Activated naive CD4-positive, alpha-beta T cell treated with anti-CD3 and anti-CD28 coated beads, Interleukin-2, amount 50 U/mL, for 72 hours (primary cell): ENCODE data around the gene SMARCA2. TPM values are rescaled to one million over a fixed set of nuclear protein-coding genes. Genes with fewer than 3 reads are reported as not detected.

ENCODE experiments used
- ATAC-seq, 2 donors: fragments of 150-1000 bp; cut with Tn5 transposase; 2 replicates each; pipeline ENCODE4 v1.10.0; 2021; ENCODE audit warnings: mild to moderate bottlenecking in 2 of 2, moderate library complexity in 2 of 2
- DNase-seq, 2 donors: peaks; one replicate each; pipeline ENCODE4 v3.0.0; 2021 to 2022; ENCODE audit warnings: low spot score in 2 of 2
- H3K27ac Mint-ChIP-seq, 2 donors: one replicate each; pipeline ENCODE4 v1.8.0; 2022; ENCODE audit warnings: mild to moderate bottlenecking in 2 of 2, mixed read lengths in 2 of 2
- H3K36me3 Mint-ChIP-seq, 2 donors: one replicate each; pipeline ENCODE4 v1.8.0; 2022; ENCODE audit warnings: mixed read lengths in 2 of 2
- H3K9me3 Mint-ChIP-seq, 2 donors: one replicate each; pipeline ENCODE4 v1.8.0; 2022; ENCODE audit warnings: mixed read lengths in 2 of 2
- total RNA-seq, 2 donors: library from RNA; stranded (reverse); gene quantifications; one replicate each; pipeline ENCODE4 v1.2.3, GENCODE V29; 2022

Gene SMARCA2
- total RNA-seq, 2 donors from 2014 or later: 103 to 137 TPM

GRCh38 chr9:2096376-2096970 is 81.3 kb downstream of the SMARCA2 start:
- Mint-ChIP-seq H3K27ac (peak overlapping the region in 1 of 2 donors; percentile 51), H3K36me3 (peaks cover 11 to 38% of the 10 kb centered on the region in 2 donors), H3K9me3 (peaks cover 0 to 5% of the 10 kb centered on the region in 2 donors)
- no peak for ATAC-seq
- no peak for DNase-seq

DNA sequence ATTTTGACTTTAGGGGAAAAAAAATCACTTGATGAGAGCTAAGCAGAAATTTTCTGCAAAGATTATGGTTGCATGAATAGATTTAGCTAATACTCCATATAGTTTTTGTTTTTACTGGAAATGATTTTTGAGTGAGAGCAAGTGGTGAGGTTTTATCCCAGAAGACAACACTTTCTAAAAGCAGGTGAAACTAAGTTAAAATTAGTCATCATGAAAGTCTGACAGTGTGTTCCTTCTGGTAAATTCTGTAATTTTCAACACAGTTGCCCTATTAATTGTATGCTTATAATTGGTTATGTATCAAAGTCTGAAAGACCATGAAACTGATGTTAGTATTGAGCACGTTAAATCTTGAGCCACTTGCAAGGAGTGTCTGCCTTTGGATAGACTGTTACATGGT is 91.5 kb downstream of the SMARCA2 start:
- Mint-ChIP-seq H3K27ac (peak overlapping the region in 1 of 2 donors; percentile 72), H3K9me3 (no peaks in the 10 kb centered on the region), H3K36me3 (peaks cover 8 to 37% of the 10 kb centered on the region in 2 donors)
- peak in 1 of 2 donors; percentile 66 for ATAC-seq
- DNase-seq: no peak

DNA sequence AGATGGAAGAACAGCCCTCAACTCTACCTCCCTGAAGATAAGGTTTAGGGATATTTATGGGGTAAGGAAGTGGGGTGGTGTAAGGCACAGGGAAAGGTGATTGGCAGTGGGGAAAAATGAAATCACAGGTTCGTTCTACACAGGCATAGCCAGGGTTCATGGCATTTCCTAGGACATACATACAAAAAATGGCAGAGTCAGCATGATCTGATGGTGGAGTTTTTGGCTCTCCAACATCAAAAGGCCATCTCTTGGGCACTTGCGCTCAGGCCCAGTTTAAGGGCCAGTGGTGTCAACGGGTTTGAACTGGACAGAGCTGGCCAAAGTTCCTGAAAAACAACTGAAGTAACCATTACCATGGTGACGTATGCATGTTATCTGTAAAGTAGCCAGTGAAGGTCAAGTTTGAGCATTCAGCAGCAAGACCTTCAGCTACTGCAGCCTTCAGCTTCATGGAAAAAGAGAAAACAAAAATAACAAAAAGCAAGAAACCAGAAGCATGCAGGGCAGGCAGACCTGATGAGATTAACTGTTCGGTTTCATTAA is 92.8 kb downstream of the SMARCA2 start:
- DNase-seq (no peak), ATAC-seq (no peak)
- peak overlapping the region in 1 of 2 donors; percentile 0 for H3K27ac Mint-ChIP-seq
- H3K36me3 Mint-ChIP-seq: peaks cover 8 to 46% of the 10 kb centered on the region in 2 donors
- no peaks in the 10 kb centered on the region for H3K9me3 Mint-ChIP-seq

DNA sequence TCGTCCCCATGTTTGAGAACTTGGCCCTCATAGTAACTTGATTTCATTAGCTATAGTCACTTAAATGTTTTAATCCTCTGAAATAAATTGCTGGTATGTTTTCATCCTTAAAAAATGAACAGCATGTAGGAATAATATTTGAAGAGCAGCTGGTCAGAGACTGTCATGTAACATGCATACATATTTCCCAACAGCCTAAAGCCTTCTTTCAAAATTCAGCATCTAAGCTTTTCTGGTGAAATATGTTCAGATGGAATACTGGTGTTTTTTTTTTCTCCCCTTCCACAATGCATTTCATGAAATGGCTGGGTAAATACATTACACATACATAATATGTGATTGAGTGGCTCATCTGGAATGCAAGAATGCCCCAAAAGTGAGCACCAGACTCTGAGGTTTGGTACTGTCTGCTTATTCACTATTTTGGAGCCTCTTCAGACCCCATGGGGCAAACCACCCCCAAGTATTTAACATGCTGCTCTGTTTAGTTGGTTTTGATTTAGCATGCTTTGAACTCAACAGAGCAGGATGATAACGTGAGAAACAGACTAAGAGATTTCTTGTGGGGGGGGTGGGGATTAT is 94.0 kb downstream of the SMARCA2 start:
- Mint-ChIP-seq H3K27ac (peak overlapping the region in 1 of 2 donors; percentile 55), H3K36me3 (peaks cover 13 to 46% of the 10 kb centered on the region in 2 donors), H3K9me3 (no peaks in the 10 kb centered on the region)
- ATAC-seq (no peak), DNase-seq (no peak)

DNA sequence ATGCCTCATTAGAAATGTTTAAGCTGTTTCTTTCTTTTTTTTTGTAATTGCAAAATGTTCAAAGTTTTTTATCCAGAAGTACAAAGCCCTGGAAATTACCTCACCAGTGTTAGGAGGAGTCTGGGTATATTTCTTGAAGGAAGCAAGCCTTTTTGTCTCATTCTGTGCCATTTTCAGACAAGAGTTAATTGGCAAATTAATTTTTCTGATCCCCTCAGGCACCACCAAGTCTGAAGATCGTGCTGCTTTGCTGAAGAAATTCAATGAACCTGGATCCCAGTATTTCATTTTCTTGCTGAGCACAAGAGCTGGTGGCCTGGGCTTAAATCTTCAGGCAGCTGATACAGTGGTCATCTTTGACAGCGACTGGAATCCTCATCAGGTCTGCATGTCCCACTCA is 94.9 kb downstream of the SMARCA2 start:
- Mint-ChIP-seq H3K9me3 (no peaks in the 10 kb centered on the region), H3K36me3 (peaks cover 13 to 46% of the 10 kb centered on the region in 2 donors), H3K27ac (no peak overlapping the region)
- no peak for DNase-seq
- ATAC-seq: no peak

GRCh38 chr9:2116073-2116472 is 100.9 kb downstream of the SMARCA2 start:
- Mint-ChIP-seq H3K36me3 (peaks cover 18 to 23% of the 10 kb centered on the region in 2 donors), H3K27ac (no peak overlapping the region), H3K9me3 (no peaks in the 10 kb centered on the region)
- no peak for DNase-seq
- ATAC-seq: no peak

- Mint-ChIP-seq H3K9me3 (no peaks in the 10 kb centered on the region), H3K36me3 (peaks cover 14 to 18% of the 10 kb centered on the region in 2 donors), H3K27ac (no peak overlapping the region)
- DNase-seq (no peak), ATAC-seq (no peak)
Observed at GRCh38 chr9:2117527-2117926, 102.4 kb downstream of the SMARCA2 start.

- DNase-seq: no peak
- peaks cover 19 to 26% of the 10 kb centered on the region in 2 donors for H3K36me3 Mint-ChIP-seq
- ATAC-seq: no peak
- H3K9me3 Mint-ChIP-seq: no peaks in the 10 kb centered on the region
- no peak overlapping the region for H3K27ac Mint-ChIP-seq
Observed at GRCh38 chr9:2119566-2119965, 104.4 kb downstream of the SMARCA2 start.

GRCh38 chr9:2120926-2121689 is 106.0 kb downstream of the SMARCA2 start:
- DNase-seq (no peak), ATAC-seq (no peak)
- no peak overlapping the region for H3K27ac Mint-ChIP-seq
- peaks cover 23 to 34% of the 10 kb centered on the region in 2 donors for H3K36me3 Mint-ChIP-seq
- H3K9me3 Mint-ChIP-seq: no peaks in the 10 kb centered on the region

DNA sequence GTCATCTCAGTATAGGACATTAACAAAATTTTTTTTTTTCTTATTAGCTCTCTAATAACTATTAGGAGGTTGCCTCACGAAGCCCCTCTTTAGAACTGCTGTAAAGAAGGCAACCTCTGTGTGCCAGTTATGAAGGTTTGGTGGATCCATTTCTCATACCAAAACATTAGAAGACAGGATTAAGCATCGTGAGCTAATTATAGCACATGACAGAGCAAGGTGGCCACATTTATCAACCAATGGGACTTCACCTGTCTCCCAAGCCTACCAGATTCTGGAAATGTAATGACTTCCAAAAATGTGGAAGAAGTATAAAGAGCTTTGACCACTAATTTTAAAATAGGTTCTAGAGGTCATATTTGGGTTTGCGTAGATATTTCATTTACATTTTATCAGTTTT is 107.2 kb downstream of the SMARCA2 start:
- no peak overlapping the region for H3K27ac Mint-ChIP-seq
- ATAC-seq (no peak), DNase-seq (no peak)
- peaks cover 27 to 45% of the 10 kb centered on the region in 2 donors for H3K36me3 Mint-ChIP-seq
- no peaks in the 10 kb centered on the region for H3K9me3 Mint-ChIP-seq

- DNase-seq (no peak), ATAC-seq (peak; percentile 95 to 100)
- peaks cover 24 to 45% of the 10 kb centered on the region in 2 donors for H3K36me3 Mint-ChIP-seq
- H3K27ac Mint-ChIP-seq: peak overlapping the region; percentile 61 to 73
- H3K9me3 Mint-ChIP-seq: no peaks in the 10 kb centered on the region
Observed at GRCh38 chr9:2125906-2126305, 110.8 kb downstream of the SMARCA2 start.

DNA sequence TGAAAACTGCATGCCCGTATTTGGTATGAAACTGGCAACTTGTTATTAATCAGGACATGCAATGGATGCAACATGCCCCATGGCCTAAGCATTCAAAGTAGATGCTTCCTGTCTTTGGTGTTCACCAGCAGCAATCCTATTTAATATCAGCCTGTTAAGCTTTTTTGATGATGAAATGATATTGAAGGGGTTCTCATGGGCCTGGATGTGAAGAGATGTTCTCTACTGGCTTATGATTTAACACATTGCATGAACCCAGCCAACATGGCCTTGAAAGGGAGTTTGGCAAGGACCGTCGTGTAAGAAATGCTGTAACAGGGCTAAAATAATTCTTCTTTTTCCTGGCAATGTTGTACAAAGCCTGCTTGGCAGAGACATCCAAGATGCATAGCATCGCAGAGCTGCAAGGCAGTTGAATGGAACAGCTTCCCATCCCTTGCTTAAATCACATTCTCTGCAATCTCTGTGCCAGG is 111.2 kb downstream of the SMARCA2 start:
- DNase-seq (no peak), ATAC-seq (peak in 1 of 2 donors; percentile 21)
- peaks cover 24 to 45% of the 10 kb centered on the region in 2 donors for H3K36me3 Mint-ChIP-seq
- peak overlapping the region in 1 of 2 donors; percentile 73 for H3K27ac Mint-ChIP-seq
- H3K9me3 Mint-ChIP-seq: no peaks in the 10 kb centered on the region

DNA sequence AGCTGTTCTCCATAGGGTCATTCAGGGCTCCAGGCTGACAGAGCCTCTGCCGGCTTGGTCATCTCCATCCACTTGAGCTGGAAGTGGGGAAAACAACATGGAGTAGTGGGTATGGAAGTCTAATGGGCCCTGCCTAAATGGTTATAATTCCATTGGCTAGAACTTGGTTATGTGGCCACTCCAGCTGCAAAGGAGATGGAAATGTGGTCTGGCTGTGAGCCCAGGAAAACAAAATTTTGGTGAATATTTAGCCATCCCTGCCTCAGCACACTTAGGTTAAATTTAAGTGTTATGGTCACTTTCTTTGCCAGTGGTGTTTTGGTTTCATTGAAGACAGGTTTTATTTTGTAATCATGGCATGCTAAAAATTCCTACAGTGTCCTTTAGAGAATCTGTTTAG is 112.3 kb downstream of the SMARCA2 start:
- Mint-ChIP-seq H3K27ac (peak overlapping the region in 1 of 2 donors; percentile 72), H3K9me3 (no peaks in the 10 kb centered on the region), H3K36me3 (peaks cover 24 to 45% of the 10 kb centered on the region in 2 donors)
- no peak for ATAC-seq
- DNase-seq: no peak

- Mint-ChIP-seq H3K36me3 (peaks cover 24 to 45% of the 10 kb centered on the region in 2 donors), H3K9me3 (no peaks in the 10 kb centered on the region), H3K27ac (no peak overlapping the region)
- DNase-seq (no peak), ATAC-seq (no peak)
Observed at GRCh38 chr9:2128141-2128540, 113.0 kb downstream of the SMARCA2 start.

DNA sequence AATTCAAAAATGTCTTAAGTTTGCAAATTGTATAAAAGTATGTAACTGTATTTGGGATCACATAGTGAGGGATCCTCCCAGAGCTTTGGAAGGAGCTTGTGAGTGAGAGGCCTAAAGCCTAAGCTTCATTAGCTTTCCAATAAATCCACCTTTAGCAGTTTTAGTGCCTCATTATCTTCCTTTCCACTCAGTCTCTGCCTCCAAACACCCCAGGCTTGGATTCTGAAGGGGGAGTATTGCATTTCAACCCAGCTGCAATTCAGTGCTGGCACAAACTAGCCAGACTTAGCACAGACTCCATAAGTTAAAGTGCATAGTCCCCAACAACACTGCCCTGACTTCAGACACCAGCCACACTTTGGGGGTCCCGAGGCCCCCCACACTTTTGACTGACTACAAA is 113.5 kb downstream of the SMARCA2 start:
- DNase-seq: no peak
- H3K9me3 Mint-ChIP-seq: no peaks in the 10 kb centered on the region
- H3K36me3 Mint-ChIP-seq: peaks cover 24 to 41% of the 10 kb centered on the region in 2 donors
- H3K27ac Mint-ChIP-seq: peak overlapping the region in 1 of 2 donors; percentile 60
- ATAC-seq: no peak

DNA sequence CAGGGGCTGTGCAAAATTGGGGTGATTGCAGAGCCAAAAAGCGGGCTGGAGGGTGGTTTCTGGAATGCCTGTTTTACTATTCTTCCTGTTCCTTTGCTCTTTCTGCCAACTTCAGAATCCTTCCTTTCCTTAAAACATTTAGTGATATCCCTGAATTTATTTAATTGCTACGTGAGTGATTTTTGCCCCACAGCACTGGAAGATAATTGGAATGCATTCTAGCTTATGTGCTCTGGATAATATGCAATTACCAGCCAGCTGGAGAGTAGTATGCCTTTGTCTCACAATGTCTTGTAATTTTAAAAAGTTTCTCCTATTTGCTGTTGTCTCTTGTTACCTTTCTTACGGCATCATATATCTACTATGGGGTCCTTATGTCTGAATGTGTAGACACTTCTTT is 115.8 kb downstream of the SMARCA2 start:
- peaks cover 14 to 37% of the 10 kb centered on the region in 2 donors for H3K36me3 Mint-ChIP-seq
- ATAC-seq (no peak), DNase-seq (no peak)
- no peak overlapping the region for H3K27ac Mint-ChIP-seq
- H3K9me3 Mint-ChIP-seq: no peaks in the 10 kb centered on the region

- no peaks in the 10 kb centered on the region for H3K9me3 Mint-ChIP-seq
- peaks cover 10 to 23% of the 10 kb centered on the region in 2 donors for H3K36me3 Mint-ChIP-seq
- no peak for DNase-seq
- no peak overlapping the region for H3K27ac Mint-ChIP-seq
- ATAC-seq: no peak
Observed at GRCh38 chr9:2132484-2133082, 117.4 kb downstream of the SMARCA2 start.
